Endothelial cell of umbilical vein (primary cell): ENCODE measurements around the gene RIMBP2. TPM values are rescaled to one million over a fixed set of nuclear protein-coding genes. Genes with fewer than 3 reads are reported as not detected.

ENCODE experiments used
- BruUV-seq: library from RNA; stranded (reverse); fragments of 400-500 nt; replicated peaks from 2 replicates; lab custom pipeline; 2021; lab: Mats Ljungman, UMichigan
- CTCF ChIA-PET: fragments of 300-600, 350-600 bp; sonication (Branson Sonifier 250); formaldehyde crosslinking; loops from one replicate; lab custom pipeline; 2021; ENCODE audit warnings: antibody characterized with exemption, inconsistent platforms; lab: Charles Lee
- POLR2A ChIA-PET: fragments of 300-600, 350-600 bp; sonication (Branson Sonifier 250); formaldehyde crosslinking; loops from one replicate; lab custom pipeline; 2021; ENCODE audit warnings: antibody characterized with exemption, inconsistent platforms; lab: Charles Lee
- DNase-seq: peaks from one replicate; pipeline ENCODE4 v3.0.0-alpha.2; 2011; ENCODE audit warnings: low read depth, low spot score
- FAIRE-seq: peaks from 2 replicates; lab custom pipeline; 2011; peaks lifted over from hg19 to GRCh38; lab: Jason Lieb, UNC
- H2AFZ ChIP-seq: 2 replicates; pipeline ENCODE4 v1.6.0; 2012; ENCODE audit warnings: low read depth, low read length, control low read depth, inconsistent platforms
- H3K27ac ChIP-seq: 2 replicates; pipeline ENCODE4 v1.5.1; 2011; ENCODE audit warnings: low read depth, mild to moderate bottlenecking, control low read depth, low read length, moderate library complexity; ENCODE audit not compliant: insufficient read depth
- H3K27me3 ChIP-seq, 2 experiments: 2 replicates each; pipeline versions ENCODE4 v1.6.0 to v1.6.1; 2011; ENCODE audit warnings: low read length in 2 of 2, mixed read lengths in 1 of 2; ENCODE audit not compliant: control insufficient read depth in 2 of 2, insufficient read depth in 2 of 2
- H3K36me3 ChIP-seq, 2 experiments: 2 replicates in 1 of 2; 3 replicates in 1 of 2; pipeline ENCODE4 v1.5.1; 2011; ENCODE audit warnings: low read length in 2 of 2, mild to moderate bottlenecking in 1 of 2, moderate library complexity in 1 of 2; ENCODE audit not compliant: control insufficient read depth in 2 of 2, insufficient read depth in 2 of 2; ENCODE audit errors: extremely low read depth in 1 of 2
- H3K4me1 ChIP-seq: 3 replicates; pipeline ENCODE4 v1.5.1; 2011; ENCODE audit warnings: mild to moderate bottlenecking, low read length; ENCODE audit not compliant: control insufficient read depth, insufficient read depth; ENCODE audit errors: extremely low read depth
- H3K4me2 ChIP-seq: 2 replicates; pipeline ENCODE4 v1.6.1; 2011; ENCODE audit warnings: low read length, control low read depth, mixed read lengths; ENCODE audit not compliant: insufficient read depth
- H3K4me3 ChIP-seq, 3 experiments: fragments of 200-600 bp in 1 of 3; sonication (generic), shearing (Covaris generic) in 1 of 3; replicated peaks in 1 of 3; 2 replicates each; pipeline ENCODE4 v1.5.1; 2011 to 2016; ENCODE audit warnings: control low read depth in 3 of 3, low read length in 3 of 3, mild to moderate bottlenecking in 2 of 3, inconsistent platforms in 1 of 3, low read depth in 1 of 3, moderate library complexity in 1 of 3; ENCODE audit not compliant: insufficient read depth in 1 of 3
- H3K79me2 ChIP-seq: 2 replicates; pipeline ENCODE4 v1.6.0; 2012; ENCODE audit warnings: low read length, inconsistent platforms; ENCODE audit not compliant: control insufficient read depth, insufficient read depth
- H3K9ac ChIP-seq: replicated peaks from 2 replicates; pipeline ENCODE3; 2011; ENCODE audit warnings: low read length, control low read depth; ENCODE audit not compliant: insufficient read depth; ENCODE audit errors: extremely low read depth
- H3K9me1 ChIP-seq: replicated peaks from 3 replicates; pipeline ENCODE4 v1.6.0; 2011; ENCODE audit warnings: mild to moderate bottlenecking, low read length; ENCODE audit not compliant: control insufficient read depth, insufficient read depth; ENCODE audit errors: extremely low read depth
- H3K9me3 ChIP-seq: replicated peaks from 2 replicates; pipeline ENCODE4 v1.5.1; 2012; ENCODE audit warnings: low read length, inconsistent platforms; ENCODE audit not compliant: control insufficient read depth, insufficient read depth
- H4K20me1 ChIP-seq: replicated peaks from 2 replicates; pipeline ENCODE3; 2011; ENCODE audit warnings: mild to moderate bottlenecking, low read length; ENCODE audit not compliant: control insufficient read depth, insufficient read depth; ENCODE audit errors: extremely low read depth
- EZH2 ChIP-seq: IDR thresholded peaks from 2 replicates; pipeline ENCODE4 v1.6.1; 2012; ENCODE audit warnings: borderline replicate concordance, low read depth, mild to moderate bottlenecking, moderate library complexity, low read length, inconsistent platforms; ENCODE audit not compliant: severe bottlenecking
- FOS ChIP-seq: IDR thresholded peaks from 2 replicates; pipeline ENCODE4 v1.6.1; 2011; ENCODE audit warnings: mild to moderate bottlenecking, low read length, moderate library complexity, borderline replicate concordance; ENCODE audit not compliant: insufficient read depth
- GATA2 ChIP-seq: IDR thresholded peaks from 2 replicates; pipeline ENCODE4 v1.7.0; 2011; ENCODE audit warnings: low read depth, mild to moderate bottlenecking, moderate library complexity, mixed read lengths, low read length; ENCODE audit not compliant: insufficient read length, insufficient read depth
- JUN ChIP-seq: IDR thresholded peaks from 2 replicates; pipeline ENCODE4 v1.6.1; 2011; ENCODE audit warnings: borderline replicate concordance, low read depth; ENCODE audit not compliant: insufficient read length, insufficient read depth
- MYC ChIP-seq: IDR thresholded peaks from one replicate; pipeline ENCODE4 v1.6.1; 2011; ENCODE audit warnings: mild to moderate bottlenecking, low read depth, low read length
- POLR2A ChIP-seq: IDR thresholded peaks from 2 replicates; pipeline ENCODE4 v1.6.1; 2012; ENCODE audit warnings: low read depth, mild to moderate bottlenecking, control low read depth, low read length
- POLR2AphosphoS5 ChIP-seq: IDR thresholded peaks from 2 replicates; pipeline ENCODE4 v1.6.1; 2012; ENCODE audit warnings: low read depth, mild to moderate bottlenecking, control low read depth, low read length, moderate library complexity; ENCODE audit not compliant: insufficient read depth
- dilution Hi-C: fragments of 300-500 bp; cut with MboI; formaldehyde crosslinking; loops from one replicate; pipeline ENCODE4 v1.15.0; 2019; ENCODE audit warnings: low sequenced_read_pairs; ENCODE audit not compliant: extremely low pct_ligation_motif_present
- intact Hi-C: fragments of 100-400 bp; cut with micrococcal nuclease; formaldehyde crosslinking; loops from one replicate; pipeline ENCODE4 v1.10.0; 2022
- polyA plus RNA-seq, 4 experiments: library from polyadenylated mRNA; depleted of rRNA in 3 of 4; stranded (reverse) in 3 of 4; unstranded in 1 of 4; fragments of >200 nt; gene quantifications; 2 replicates each; pipeline versions ENCODE4 v1.2.1 to v1.2.3, GENCODE V29; 2011 to 2012; ENCODE audit warnings: missing spikeins in 1 of 4
- total RNA-seq: library from RNA; stranded (reverse); gene quantifications from 2 replicates; pipeline ENCODE4 v1.2.3, GENCODE V29; 2021
- TF ChIP-seq, protein P1 (sequence below): IDR thresholded peaks from 2 replicates; pipeline ENCODE4 v1.6.1; 2011; ENCODE audit not compliant: insufficient read depth, insufficient read length
- TF ChIP-seq, protein P2 (sequence below), 2 donors: IDR thresholded peaks; 1 replicate in 1 of 2; 2 replicates in 1 of 2; pipeline ENCODE4 v1.5.1; 2011; ENCODE audit warnings: low read length in 2 of 2, mild to moderate bottlenecking in 2 of 2, moderate library complexity in 2 of 2, control low read depth in 1 of 2, inconsistent platforms in 1 of 2, low read depth in 1 of 2; ENCODE audit not compliant: insufficient read depth in 1 of 2; ENCODE audit errors: extremely low read depth in 1 of 2

RIMBP2 gene
- total and polyA plus RNA-seq, 2 donors (not counting 3 experiments of a cell fraction or from before 2014, with no cell fraction given), result 0.04 TPM; not detected in 1

DNA sequence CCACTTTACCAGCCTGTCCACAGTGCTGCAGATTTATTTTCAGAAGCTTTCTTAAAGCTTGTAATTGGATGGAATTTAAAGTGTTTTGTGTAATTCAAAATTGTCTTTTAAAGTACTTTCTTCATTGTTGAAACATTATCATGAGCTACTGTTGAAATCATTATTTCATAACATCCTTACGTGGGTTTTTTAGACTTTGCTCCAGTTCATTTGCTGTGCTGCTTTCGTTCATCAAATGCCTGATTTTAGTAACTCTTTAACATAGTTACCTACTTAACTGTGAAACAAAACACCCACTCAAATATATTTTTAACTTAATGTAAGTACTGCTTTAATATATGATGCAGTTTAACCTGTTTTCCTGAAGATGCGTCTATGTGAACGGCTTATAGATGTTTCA is 330.9 kb downstream of the RIMBP2 start:
- dilution Hi-C loops (no loop called here), intact Hi-C loops (no loop called here)
- Histone ChIP-seq H3K79me2 (no peaks in the 10 kb centered on the region), H3K36me3 (no peaks in the 10 kb centered on the region), H3K9me3 (peaks cover 6% of the 10 kb centered on the region), H3K4me1 (no peaks in the 10 kb centered on the region), H4K20me1 (no peaks in the 10 kb centered on the region), H2AFZ (no peak overlapping the region), H3K4me2 (no peak overlapping the region), H3K27me3 (no peaks in the 10 kb centered on the region), H3K4me3 (no peak overlapping the region), H3K9me1 (no peaks in the 10 kb centered on the region), H3K27ac (no peak overlapping the region), H3K9ac (no peak overlapping the region)
- no TSS peak for BruUV-seq
- ChIA-PET CTCF (no interaction called here), POLR2A (no interaction called here)
- DNase-seq, result no peak
- FAIRE-seq, result no peak
- TF ChIP-seq GATA2 (no peak), MYC (no peak), EZH2 (no peak), POLR2A (no peak), FOS (no peak), POLR2AphosphoS5 (no peak), JUN (no peak)
- TF ChIP-seq, protein P1, sequence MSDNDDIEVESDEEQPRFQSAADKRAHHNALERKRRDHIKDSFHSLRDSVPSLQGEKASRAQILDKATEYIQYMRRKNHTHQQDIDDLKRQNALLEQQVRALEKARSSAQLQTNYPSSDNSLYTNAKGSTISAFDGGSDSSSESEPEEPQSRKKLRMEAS, result no peak
- TF ChIP-seq, protein P2, sequence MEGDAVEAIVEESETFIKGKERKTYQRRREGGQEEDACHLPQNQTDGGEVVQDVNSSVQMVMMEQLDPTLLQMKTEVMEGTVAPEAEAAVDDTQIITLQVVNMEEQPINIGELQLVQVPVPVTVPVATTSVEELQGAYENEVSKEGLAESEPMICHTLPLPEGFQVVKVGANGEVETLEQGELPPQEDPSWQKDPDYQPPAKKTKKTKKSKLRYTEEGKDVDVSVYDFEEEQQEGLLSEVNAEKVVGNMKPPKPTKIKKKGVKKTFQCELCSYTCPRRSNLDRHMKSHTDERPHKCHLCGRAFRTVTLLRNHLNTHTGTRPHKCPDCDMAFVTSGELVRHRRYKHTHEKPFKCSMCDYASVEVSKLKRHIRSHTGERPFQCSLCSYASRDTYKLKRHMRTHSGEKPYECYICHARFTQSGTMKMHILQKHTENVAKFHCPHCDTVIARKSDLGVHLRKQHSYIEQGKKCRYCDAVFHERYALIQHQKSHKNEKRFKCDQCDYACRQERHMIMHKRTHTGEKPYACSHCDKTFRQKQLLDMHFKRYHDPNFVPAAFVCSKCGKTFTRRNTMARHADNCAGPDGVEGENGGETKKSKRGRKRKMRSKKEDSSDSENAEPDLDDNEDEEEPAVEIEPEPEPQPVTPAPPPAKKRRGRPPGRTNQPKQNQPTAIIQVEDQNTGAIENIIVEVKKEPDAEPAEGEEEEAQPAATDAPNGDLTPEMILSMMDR (IDR thresholded peaks at IDR 0.05; ENCODE audit: extremely low read depth in 1 of 2, insufficient read depth in 1 of 2, low read depth in 1 of 2, low read length in 2 of 2), result no peak
